HG03378 (cell line): ENCODE measurements around the gene CCDC12.

Experiments
- ATAC-seq: cut with Tn5 transposase; IDR thresholded peaks from one replicate; pipeline ENCODE4 v1.9.1; 2021; ENCODE audit warnings: mild to moderate bottlenecking, moderate library complexity; ENCODE audit not compliant: unreplicated experiment

Gene CCDC12

GRCh38 chr3:46976326-46977190, at the start of gene CCDC12:
CCDC12 (minus strand) TSS chr3:46976745; CDS start chr3:46976732, 13 bp downstream.
- ATAC-seq: peak; percentile 57

- ATAC-seq: no peak
Measured at GRCh38 chr3:47024932-47025331, 48.4 kb upstream of the CCDC12 start.

DNA sequence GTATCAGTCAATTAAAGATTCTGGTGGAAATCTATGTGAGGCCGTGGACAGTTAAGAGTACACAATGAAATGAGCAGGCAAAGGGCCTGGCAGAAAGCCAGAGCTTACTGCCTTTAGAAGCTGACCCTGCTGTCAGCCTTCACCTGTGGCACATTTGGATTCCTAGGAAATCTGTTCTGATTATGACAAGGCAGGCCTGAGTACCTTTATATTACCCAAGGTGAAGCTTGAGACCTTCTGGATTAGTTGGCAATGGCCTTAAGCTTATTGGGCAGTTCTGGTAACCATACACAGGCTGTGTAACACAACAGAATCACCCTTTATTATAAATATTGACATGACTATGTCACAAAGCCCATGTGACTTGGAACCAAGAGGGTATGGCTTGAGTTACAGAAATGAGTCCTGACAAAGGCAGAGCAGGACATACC, 46.1 kb upstream of the CCDC12 start:
- no peak for ATAC-seq

- ATAC-seq: no peak
Measured at GRCh38 chr3:47020311-47020710, 43.8 kb upstream of the CCDC12 start.

DNA sequence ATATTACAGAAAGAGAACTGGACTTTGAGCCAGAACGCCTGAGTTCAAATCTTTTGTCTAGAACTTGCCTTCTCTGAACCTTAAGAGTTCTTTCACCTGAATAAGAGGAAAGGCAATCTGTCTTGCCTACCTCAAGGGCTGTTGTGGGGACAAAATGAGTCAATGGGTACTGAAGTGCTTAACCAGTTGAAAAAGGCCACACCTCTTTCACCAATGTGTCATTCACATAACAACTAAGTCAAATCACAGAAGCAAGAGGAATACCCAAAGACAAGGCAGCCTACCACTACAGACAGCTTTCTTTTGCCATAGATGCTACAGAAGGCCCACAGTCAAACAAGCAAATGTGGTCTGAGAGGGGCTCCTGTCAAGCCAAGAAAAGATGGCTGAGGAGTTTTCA, 42.7 kb upstream of the CCDC12 start:
- no peak for ATAC-seq

GRCh38 chr3:47018269-47018611, 41.7 kb upstream of the CCDC12 start:
- no peak for ATAC-seq

GRCh38 chr3:47017504-47018268, 41.1 kb upstream of the CCDC12 start:
- no peak for ATAC-seq

DNA sequence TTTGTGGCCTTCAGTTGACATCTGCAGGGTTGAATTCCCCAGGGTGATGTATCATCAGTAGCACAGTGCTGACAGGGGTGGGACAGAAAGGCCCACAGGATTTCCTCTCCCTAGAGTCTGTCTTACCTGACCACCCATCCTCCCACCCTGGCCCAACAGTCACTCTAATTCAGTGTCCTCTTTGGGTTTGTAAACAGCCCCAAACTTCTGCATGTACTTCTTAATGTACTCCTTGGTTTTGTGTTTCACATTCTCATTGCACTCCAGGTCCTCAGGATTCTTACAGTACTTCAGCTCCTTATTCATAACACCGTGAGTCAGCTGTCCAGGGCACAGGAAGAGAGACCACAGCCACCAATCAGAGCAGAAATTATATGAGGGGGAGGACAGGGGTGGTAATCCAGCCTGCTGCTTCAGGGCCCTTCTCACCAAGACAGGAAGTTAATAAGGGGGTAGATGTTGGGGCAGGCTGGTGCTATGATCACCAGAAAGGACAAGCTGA, 40.4 kb upstream of the CCDC12 start:
- ATAC-seq: peak; percentile 54

DNA sequence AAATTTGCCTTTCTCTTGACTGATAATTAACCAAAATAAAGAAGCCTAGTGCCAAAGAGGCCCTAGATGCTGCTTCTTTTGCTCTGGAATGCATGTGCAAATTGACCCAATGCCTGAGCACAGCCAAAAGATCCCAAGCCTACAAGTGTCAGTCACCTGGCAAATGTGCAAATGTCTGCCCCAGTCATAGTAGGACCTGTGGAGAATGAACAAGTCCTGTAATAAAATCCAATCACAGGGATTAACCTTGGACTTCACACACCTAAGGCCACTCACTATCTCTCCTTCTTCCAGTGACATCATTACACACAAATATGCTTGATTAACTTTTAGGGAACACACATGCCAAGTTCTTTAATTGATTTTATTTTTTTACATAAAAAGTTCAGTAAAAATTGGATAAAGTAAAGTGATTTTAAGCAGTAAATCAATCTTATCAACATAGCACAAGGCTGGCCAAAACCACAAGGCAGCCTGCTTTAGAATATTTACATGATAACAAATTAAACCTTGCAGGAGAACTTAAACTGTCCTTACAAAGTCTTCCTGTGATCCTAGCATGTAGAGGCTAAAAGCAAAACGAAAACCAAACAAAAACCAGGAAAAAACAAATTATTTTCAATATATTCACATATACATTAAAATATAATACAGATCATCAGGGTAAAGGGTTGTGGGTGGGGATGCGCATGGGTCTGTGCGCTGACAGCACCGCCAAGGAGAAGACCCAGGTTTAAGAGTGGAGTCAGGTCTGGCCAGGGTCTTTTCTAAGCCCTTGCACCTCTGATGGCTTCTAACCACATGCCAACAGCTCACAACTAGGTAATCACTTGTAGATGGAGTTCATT, 39.8 kb upstream of the CCDC12 start:
- ATAC-seq: no peak

- ATAC-seq: no peak
Measured at GRCh38 chr3:47015151-47015550, 38.6 kb upstream of the CCDC12 start.

GRCh38 chr3:47014036-47014435, 37.5 kb upstream of the CCDC12 start:
- ATAC-seq: no peak

DNA sequence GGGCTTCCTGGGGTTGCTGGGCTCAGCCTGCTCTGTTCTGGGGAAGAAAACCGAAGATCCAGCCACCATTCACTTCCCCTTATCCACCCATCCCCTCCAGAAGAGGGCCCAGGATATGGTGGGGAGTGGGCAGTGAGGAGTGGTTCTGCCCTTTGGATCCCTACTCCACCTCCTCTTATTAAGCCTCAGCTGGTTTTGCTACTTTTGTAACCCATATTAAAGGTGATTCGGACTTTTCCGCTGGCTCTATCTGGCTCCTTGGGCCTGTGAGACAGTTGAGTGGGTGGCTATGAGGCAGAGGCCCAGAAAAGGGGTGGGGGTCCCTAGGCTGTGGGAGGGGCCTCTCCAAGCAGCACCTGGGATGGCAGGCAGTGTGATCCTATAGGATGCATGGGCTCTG, 36.7 kb upstream of the CCDC12 start:
- no peak for ATAC-seq

GRCh38 chr3:47012342-47013230, 36.0 kb upstream of the CCDC12 start:
- no peak for ATAC-seq

DNA sequence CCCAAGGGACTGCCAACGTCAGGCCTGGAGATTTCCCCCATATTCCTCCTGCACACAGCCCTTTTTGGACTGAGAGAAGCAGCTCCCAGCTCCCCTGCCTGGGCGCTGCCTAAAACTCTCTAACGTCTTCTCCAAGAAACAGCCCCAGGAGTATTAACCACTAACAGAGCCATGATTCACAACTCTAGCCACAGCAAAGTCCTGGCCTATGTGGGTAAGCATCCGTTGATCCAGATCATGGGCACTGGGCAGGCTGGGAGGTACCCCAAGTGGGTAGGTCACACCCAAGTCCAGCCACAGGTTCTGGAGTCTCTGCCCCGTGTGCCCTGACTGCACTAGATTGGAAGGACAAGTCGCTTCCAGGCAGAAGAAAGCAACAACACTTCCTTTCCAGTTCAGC, 34.8 kb upstream of the CCDC12 start:
- no peak for ATAC-seq

DNA sequence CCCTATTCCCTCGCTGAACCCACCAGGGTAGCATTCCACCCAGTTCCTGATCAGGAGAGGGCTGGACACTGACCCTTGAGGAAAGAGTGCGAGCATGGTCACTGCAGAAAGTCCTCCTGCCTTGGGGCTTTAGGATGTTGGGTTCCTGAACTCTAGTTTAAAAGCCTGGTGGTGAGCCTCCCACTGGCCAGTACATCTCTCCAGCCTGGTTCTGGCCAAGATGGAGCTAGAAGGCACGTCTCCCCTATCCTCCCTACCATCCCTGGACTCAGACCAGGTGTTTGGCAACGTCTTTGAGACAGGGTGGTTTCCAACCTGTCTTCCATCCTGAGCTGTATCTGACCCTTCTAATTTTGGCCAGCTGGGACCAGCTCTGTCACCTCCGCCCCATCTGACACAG, 34.4 kb upstream of the CCDC12 start:
- ATAC-seq: no peak

DNA sequence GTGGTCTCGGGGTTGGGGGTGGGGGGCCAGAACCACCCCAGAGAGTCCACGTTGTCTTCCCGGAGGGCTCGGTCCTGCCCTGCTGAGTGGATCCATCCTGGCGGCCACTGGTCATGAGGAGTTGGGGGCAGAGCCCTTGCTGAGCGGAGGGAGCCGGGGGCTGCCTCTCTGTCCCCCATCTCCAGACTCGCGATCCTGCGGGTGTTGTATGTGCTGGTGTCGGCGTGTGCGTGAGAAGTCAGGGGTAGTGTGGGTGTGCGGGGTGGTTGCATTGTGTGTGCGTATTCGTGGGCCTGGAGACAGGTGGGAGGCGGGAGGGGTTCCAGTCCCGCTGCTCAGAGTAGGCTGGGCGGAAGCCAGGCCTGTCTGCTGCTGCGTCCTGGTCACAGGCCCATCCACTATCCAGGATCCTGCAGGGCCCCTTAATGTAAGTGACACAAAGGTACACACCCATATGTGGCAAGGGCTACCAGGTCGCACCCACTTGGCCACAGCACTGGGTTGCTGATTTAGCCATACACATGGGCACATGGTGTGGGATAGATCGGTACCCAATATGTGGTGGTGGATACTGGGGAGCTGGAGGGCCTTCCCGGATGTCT, 33.7 kb upstream of the CCDC12 start:
- ATAC-seq: no peak

DNA sequence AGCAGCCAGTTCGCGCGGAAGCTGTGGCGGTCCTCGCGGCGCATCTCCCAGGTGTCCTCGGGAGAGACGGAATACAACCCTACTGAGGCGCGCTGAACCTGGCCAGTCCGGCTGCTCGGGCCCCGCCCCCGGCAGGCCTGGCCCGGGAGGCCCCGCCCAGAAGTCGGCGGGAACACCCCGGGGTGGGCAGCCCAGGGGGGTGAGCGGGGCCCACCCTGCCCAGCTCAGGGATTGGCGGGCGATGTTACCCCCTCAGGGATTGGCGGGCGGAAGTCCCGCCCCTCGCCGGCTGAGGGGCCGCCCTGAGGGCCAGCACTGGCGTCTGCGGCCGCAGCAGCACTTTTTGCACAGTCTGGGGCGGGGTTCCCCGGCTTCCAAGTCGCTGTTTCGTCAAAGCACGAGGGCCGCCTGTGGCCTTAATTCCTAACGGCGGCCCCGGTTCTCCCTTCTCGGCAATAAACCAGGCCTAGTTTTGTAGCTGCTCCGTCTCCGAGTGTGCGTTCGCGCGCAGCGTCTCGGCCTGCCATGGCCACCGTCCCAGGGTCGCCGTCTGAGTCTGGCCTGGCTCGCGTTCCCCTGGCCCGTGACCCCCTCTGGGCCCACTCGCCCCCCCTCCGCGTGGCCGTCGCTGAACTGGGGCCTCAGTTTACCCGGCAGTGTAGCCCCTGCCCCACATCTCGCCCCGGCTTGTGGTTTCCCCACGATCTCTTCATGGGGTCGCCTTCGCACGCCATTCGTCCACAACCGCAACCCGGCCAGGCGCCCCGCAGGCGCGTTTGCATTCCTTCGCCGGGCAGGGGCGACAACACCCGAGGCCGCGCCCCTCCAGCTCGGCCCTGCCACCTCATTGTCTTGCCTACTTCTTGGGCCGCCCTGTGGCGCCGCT, 32.9 kb upstream of the CCDC12 start:
- peak; percentile 47 for ATAC-seq

GRCh38 chr3:47008851-47009224, 32.3 kb upstream of the CCDC12 start:
- ATAC-seq: no peak
